ENCODE data around the gene NXNL1.

GRCh38 chr19:17495639-17496296 lies 35.0 kb upstream of the NXNL1 start:
- TF ChIP-seq, protein P1, sequence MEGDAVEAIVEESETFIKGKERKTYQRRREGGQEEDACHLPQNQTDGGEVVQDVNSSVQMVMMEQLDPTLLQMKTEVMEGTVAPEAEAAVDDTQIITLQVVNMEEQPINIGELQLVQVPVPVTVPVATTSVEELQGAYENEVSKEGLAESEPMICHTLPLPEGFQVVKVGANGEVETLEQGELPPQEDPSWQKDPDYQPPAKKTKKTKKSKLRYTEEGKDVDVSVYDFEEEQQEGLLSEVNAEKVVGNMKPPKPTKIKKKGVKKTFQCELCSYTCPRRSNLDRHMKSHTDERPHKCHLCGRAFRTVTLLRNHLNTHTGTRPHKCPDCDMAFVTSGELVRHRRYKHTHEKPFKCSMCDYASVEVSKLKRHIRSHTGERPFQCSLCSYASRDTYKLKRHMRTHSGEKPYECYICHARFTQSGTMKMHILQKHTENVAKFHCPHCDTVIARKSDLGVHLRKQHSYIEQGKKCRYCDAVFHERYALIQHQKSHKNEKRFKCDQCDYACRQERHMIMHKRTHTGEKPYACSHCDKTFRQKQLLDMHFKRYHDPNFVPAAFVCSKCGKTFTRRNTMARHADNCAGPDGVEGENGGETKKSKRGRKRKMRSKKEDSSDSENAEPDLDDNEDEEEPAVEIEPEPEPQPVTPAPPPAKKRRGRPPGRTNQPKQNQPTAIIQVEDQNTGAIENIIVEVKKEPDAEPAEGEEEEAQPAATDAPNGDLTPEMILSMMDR (IDR thresholded peaks at IDR 0.05): no peak
- TF ChIP-seq POLR2A (IDR thresholded peaks at IDR 0.05): no peak

Measured in uterus (tissue), 2 donors.